Skeletal muscle tissue (tissue), 4 donors: Measurements from ENCODE around the gene F2. TPM values are rescaled to one million over a fixed set of nuclear protein-coding genes. Genes with fewer than 3 reads are reported as not detected.
"Not testable (repeated sequence)": the region's sequence is repeated elsewhere in the genome, so short reads cannot be mapped to it uniquely, and the experiment has no call there.

Experiments used
- H3K27ac ChIP-seq: one replicate; pipeline ENCODE4 v1.7.0; 2013; ENCODE audit warnings: mild to moderate bottlenecking, low read depth, low read length, inconsistent platforms
- H3K27me3 ChIP-seq, 3 donors: one replicate each; pipeline ENCODE4 v1.7.0; 2013; ENCODE audit warnings: low read length in 3 of 3; ENCODE audit not compliant: control insufficient read depth in 3 of 3, insufficient read depth in 3 of 3
- H3K36me3 ChIP-seq, 3 donors: one replicate each; pipeline ENCODE4 v1.7.0; 2013; ENCODE audit warnings: low read length in 3 of 3; ENCODE audit not compliant: control insufficient read depth in 3 of 3, insufficient read depth in 3 of 3
- H3K4me1 ChIP-seq, 3 donors: one replicate each; pipeline ENCODE4 v1.7.0; 2013; ENCODE audit warnings: low read length in 3 of 3, mild to moderate bottlenecking in 3 of 3; ENCODE audit not compliant: control insufficient read depth in 3 of 3, insufficient read depth in 3 of 3
- H3K4me3 ChIP-seq, 3 donors: one replicate each; pipeline ENCODE4 v1.7.0; 2013; ENCODE audit warnings: low read length in 3 of 3
- H3K9ac ChIP-seq, 3 donors: one replicate each; pipeline ENCODE4 v1.7.0; 2013; ENCODE audit warnings: low read length in 3 of 3, mild to moderate bottlenecking in 3 of 3, moderate library complexity in 2 of 3, low read depth in 1 of 3
- H3K9me3 ChIP-seq, 3 donors: one replicate each; pipeline ENCODE4 v1.7.0; 2013; ENCODE audit warnings: low read length in 3 of 3; ENCODE audit not compliant: control insufficient read depth in 3 of 3
- total RNA-seq: library from RNA; depleted of rRNA; stranded (reverse); fragments of >200 nt; gene quantifications from one replicate; pipeline ENCODE4 v1.2.3, GENCODE V29; 2014
- donor health status: Osteomylitis.

F2 gene
- total RNA-seq, 1 donor from 2014 or later: 0.52 TPM

DNA sequence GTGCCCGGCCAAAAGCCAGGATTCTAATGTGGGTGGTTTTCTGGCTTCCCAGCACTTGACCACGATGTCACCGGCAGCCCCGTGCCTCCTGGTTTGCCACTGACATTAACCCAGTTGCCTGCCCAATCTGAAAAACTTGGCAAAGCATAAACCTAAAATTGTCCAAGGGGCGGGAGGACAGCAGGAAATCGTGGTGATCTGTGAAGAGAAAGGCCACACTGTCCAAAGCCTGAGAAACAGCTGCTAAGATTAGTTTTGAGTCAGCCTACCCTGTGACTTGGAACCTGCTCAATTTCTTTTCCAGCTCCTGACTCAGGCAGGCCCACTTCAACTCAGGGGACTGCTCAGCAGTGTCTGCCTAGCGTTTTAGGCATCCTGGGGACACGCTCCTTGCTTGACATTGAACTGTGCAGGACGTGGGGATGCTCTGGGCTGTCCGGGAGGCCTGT, 8.2 kb upstream of the F2 start:
- H3K36me3 ChIP-seq: peaks cover 12 to 13% (median 13%) of the 10 kb centered on the region in 3 donors
- H3K4me1 ChIP-seq: peaks cover 13 to 23% (median 23%) of the 10 kb centered on the region in 3 donors
- H3K9me3 ChIP-seq: no peaks in the 10 kb centered on the region
- peak overlapping the region; percentile 98 for H3K27ac ChIP-seq
- H3K27me3 ChIP-seq: no peaks in the 10 kb centered on the region
- H3K4me3 ChIP-seq: peak overlapping the region in 1 of 3 donors; percentile 43
- H3K9ac ChIP-seq: peak overlapping the region; percentile 69 to 79 (median 71)

DNA sequence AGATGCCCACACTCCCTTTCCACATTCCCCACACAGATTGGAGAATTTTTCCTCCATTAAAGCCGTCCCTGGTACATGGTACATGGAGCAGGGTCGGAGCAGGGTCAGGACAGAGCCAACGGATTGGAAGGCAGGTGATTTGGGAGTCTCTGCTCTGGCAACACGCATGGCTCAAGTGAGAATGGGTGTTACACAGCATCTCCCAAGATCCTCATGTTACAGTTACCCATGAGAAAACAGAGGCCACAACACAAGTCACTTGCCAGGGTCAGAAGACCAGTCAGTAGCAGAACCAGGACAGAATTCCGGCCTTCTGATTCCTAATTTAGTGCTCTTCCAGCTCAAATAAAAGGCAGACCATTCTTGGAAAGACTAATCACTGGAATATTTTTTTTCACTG, 7.7 kb upstream of the F2 start:
- Histone ChIP-seq H3K36me3 (peaks cover 10% of the 10 kb centered on the region in 3 donors), H3K27me3 (no peaks in the 10 kb centered on the region), H3K4me1 (peaks cover 13 to 23% (median 23%) of the 10 kb centered on the region in 3 donors), H3K4me3 (peak overlapping the region in 1 of 3 donors; percentile 43), H3K9me3 (no peaks in the 10 kb centered on the region), H3K9ac (peak overlapping the region; percentile 69 to 79 (median 71)), H3K27ac (peak overlapping the region; percentile 98)

GRCh38 chr11:46712874-46713576, 6.0 kb upstream of the F2 start:
- Histone ChIP-seq H3K9me3 (no peaks in the 10 kb centered on the region), H3K4me1 (peaks cover 13 to 23% (median 23%) of the 10 kb centered on the region in 3 donors), H3K36me3 (no peaks in the 10 kb centered on the region), H3K9ac (no peak overlapping the region), H3K27ac (peak overlapping the region; percentile 98), H3K4me3 (no peak overlapping the region), H3K27me3 (no peaks in the 10 kb centered on the region)

- not testable (repeated sequence) for H3K4me3 ChIP-seq, H3K9ac ChIP-seq, H3K9me3 ChIP-seq, H3K4me1 ChIP-seq, H3K36me3 ChIP-seq, H3K27me3 ChIP-seq, H3K27ac ChIP-seq
Observed at GRCh38 chr11:46717825-46718154, 1.2 kb upstream of the F2 start.

GRCh38 chr11:46718155-46719019, 626 bp upstream of the F2 start:
- no peak overlapping the region for H3K4me3 ChIP-seq
- H3K4me1 ChIP-seq: peaks cover 0 to 8% (median 8%) of the 10 kb centered on the region in 3 donors
- no peaks in the 10 kb centered on the region for H3K9me3 ChIP-seq
- no peak overlapping the region for H3K27ac ChIP-seq
- H3K27me3 ChIP-seq: no peaks in the 10 kb centered on the region
- no peaks in the 10 kb centered on the region for H3K36me3 ChIP-seq
- H3K9ac ChIP-seq: no peak overlapping the region

DNA sequence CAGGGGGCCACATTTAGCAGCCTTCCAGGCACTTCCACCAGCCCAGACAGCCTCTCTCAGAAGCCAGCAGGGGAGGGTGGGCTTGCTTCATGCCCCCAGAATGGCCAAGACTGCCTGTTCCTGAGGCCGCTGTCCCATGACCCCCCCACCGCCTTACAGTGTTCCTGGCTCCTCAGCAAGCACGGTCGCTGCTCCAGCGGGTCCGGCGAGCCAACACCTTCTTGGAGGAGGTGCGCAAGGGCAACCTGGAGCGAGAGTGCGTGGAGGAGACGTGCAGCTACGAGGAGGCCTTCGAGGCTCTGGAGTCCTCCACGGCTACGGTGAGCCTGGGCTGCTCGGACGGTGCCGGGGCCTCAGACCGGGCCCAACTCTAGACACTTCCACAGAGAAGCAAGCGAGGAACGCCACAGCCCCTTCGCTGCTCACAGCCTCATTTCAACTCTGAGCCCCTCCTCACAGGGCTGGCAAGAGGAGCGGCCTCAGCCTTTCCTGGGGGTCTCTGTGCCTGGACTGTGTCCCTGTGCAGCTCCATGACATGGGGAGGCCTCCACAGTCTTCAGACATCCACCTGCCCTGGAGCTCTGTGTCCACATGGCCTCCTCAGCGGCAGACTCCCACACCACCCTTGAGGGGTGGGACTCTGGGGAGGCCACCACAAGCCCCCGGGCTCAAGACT, 668 bp downstream of the F2 start:
- Histone ChIP-seq H3K9ac (no peak overlapping the region), H3K9me3 (no peaks in the 10 kb centered on the region), H3K27me3 (no peaks in the 10 kb centered on the region), H3K4me3 (no peak overlapping the region), H3K4me1 (peaks cover 0 to 3% (median 3%) of the 10 kb centered on the region in 3 donors), H3K27ac (no peak overlapping the region), H3K36me3 (no peaks in the 10 kb centered on the region)

GRCh38 chr11:46721286-46721685, 2.3 kb downstream of the F2 start:
- Histone ChIP-seq H3K27ac (no peak overlapping the region), H3K4me3 (no peak overlapping the region), H3K9ac (no peak overlapping the region), H3K4me1 (no peaks in the 10 kb centered on the region), H3K9me3 (no peaks in the 10 kb centered on the region), H3K27me3 (no peaks in the 10 kb centered on the region), H3K36me3 (no peaks in the 10 kb centered on the region)

DNA sequence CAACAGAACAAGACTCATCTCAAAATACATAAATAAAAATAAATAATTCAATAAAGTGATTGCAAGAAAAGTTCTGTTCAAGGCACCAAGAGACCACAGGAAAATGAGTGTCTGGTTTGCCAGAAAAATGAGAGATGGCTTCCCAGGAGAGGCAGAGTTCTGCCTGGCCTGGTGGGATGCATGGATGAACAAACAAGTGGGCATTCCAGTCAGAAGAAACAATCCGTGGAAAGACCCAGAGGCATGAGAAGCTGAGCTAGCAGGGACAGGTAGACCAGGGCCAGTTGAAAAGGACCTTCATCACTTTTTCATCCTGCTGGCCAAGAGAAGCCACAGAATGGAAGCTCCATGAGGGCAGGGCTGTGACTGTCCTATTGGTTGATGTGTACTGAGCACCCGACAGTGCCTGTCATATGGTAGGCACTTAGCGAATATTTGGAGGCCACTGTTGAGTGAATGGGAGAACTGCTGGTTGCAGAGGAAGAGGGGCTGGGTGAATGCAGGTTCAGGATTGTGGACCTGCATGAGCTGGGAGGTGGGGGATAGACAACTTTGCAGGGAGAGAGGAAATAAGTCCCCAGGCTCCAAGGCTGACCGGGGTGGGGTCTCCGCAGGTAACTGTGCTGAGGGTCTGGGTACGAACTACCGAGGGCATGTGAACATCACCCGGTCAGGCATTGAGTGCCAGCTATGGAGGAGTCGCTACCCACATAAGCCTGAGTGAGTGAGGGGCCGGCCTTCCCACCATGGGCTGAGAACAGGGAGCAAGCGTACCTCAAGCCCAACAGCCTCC, 3.7 kb downstream of the F2 start:
- H3K9ac ChIP-seq: no peak overlapping the region
- H3K36me3 ChIP-seq: no peaks in the 10 kb centered on the region
- no peaks in the 10 kb centered on the region for H3K4me1 ChIP-seq
- no peak overlapping the region for H3K4me3 ChIP-seq
- no peaks in the 10 kb centered on the region for H3K27me3 ChIP-seq
- H3K27ac ChIP-seq: no peak overlapping the region
- H3K9me3 ChIP-seq: no peaks in the 10 kb centered on the region

GRCh38 chr11:46723359-46723680, 4.3 kb downstream of the F2 start:
- Histone ChIP-seq H3K4me3 (no peak overlapping the region), H3K4me1 (no peaks in the 10 kb centered on the region), H3K27ac (no peak overlapping the region), H3K27me3 (no peaks in the 10 kb centered on the region), H3K9ac (no peak overlapping the region), H3K9me3 (no peaks in the 10 kb centered on the region), H3K36me3 (no peaks in the 10 kb centered on the region)
